GM13976 (cell line): ENCODE measurements around the gene RELCH.

ENCODE experiments used
- DNase-seq: peaks from one replicate; pipeline ENCODE4 v3.0.0; 2012; ENCODE audit warnings: low spot score
- in situ Hi-C: fragments of 300-500 bp; cut with MboI; formaldehyde crosslinking; loops from one replicate; pipeline ENCODE4 v1.12.0; 2022; ENCODE audit warnings: low sequenced_read_pairs, mixed read lengths, inconsistent platforms; ENCODE audit not compliant: unreplicated experiment
- TF ChIP-seq, protein P1 (sequence below): IDR thresholded peaks from 2 replicates; pipeline ENCODE4 v1.5.1; 2012; ENCODE audit warnings: borderline replicate concordance, mild to moderate bottlenecking; ENCODE audit not compliant: insufficient read depth; ENCODE audit errors: extremely low read depth, missing control alignments, control extremely low read depth

The RELCH gene

GRCh38 chr18:62312851-62313250 is 125.8 kb downstream of the RELCH start:
- TF ChIP-seq, protein P1, sequence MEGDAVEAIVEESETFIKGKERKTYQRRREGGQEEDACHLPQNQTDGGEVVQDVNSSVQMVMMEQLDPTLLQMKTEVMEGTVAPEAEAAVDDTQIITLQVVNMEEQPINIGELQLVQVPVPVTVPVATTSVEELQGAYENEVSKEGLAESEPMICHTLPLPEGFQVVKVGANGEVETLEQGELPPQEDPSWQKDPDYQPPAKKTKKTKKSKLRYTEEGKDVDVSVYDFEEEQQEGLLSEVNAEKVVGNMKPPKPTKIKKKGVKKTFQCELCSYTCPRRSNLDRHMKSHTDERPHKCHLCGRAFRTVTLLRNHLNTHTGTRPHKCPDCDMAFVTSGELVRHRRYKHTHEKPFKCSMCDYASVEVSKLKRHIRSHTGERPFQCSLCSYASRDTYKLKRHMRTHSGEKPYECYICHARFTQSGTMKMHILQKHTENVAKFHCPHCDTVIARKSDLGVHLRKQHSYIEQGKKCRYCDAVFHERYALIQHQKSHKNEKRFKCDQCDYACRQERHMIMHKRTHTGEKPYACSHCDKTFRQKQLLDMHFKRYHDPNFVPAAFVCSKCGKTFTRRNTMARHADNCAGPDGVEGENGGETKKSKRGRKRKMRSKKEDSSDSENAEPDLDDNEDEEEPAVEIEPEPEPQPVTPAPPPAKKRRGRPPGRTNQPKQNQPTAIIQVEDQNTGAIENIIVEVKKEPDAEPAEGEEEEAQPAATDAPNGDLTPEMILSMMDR: no peak
- in situ Hi-C loops: no loop called here
- no peak for DNase-seq

GRCh38 chr18:62318228-62319180 is 131.4 kb downstream of the RELCH start:
- TF ChIP-seq, protein P1: no peak
- in situ Hi-C loops: no loop called here
- no peak for DNase-seq

DNA sequence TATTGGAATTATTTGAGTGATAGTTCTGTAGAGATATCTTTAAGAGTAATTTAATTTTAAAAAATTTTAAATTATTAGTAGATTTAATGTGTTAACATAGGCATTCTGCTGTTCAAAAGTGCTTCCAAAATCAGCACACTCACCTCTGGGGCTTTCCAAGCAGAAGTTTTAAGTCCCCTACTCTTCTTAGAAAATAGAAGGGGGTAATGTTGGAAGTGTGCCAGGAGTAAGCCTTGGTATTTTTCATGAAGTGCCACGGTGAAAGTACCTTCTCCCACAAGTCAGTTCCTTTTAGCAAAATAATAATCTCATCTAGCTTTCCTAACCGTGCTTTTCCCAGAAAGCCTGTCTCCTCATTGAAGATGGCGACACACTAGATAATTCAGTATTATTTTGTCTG is 134.1 kb downstream of the RELCH start:
- in situ Hi-C loops: no loop called here

GRCh38 chr18:62323483-62324180 is 136.6 kb downstream of the RELCH start:
- no peak for DNase-seq

More for the DNA sequence above, 134.1 kb downstream of the RELCH start:
- TF ChIP-seq, protein P1: no peak
- DNase-seq: no peak

GRCh38 chr18:62324181-62324828 is 137.2 kb downstream of the RELCH start:
- in situ Hi-C loops: no loop called here
- no peak for DNase-seq
- TF ChIP-seq, protein P1: no peak

More at GRCh38 chr18:62323483-62324180, 136.6 kb downstream of the RELCH start:
- in situ Hi-C loops: no loop called here
- TF ChIP-seq, protein P1: no peak
